T-helper 1 cell treated with Interleukin-12 subunit alpha and Interleukin-12 subunit beta and Interleukin-4 antibody, amounts not matched to agents 30 μg/mL and 1 μg/mL, for 36 hours (primary cell): ENCODE results near the gene GON7.
"Not testable (repeated sequence)": the region's sequence is repeated elsewhere in the genome, so short reads cannot be mapped to it uniquely, and the experiment has no call there.

Experiments
- H3K27ac Mint-ChIP-seq: one replicate; pipeline ENCODE4 v1.8.0; 2021; ENCODE audit warnings: mild to moderate bottlenecking, mixed read lengths
- H3K27me3 Mint-ChIP-seq: one replicate; pipeline ENCODE4 v1.8.0; 2021; ENCODE audit warnings: low read depth, mixed read lengths
- H3K36me3 Mint-ChIP-seq: one replicate; pipeline ENCODE4 v1.8.0; 2021; ENCODE audit warnings: low read depth, mixed read lengths
- H3K4me1 Mint-ChIP-seq: one replicate; pipeline ENCODE4 v1.8.0; 2021; ENCODE audit warnings: low read depth, mixed read lengths
- H3K4me3 Mint-ChIP-seq: one replicate; pipeline ENCODE4 v1.8.0; 2021; ENCODE audit warnings: mild to moderate bottlenecking, moderate library complexity, mixed read lengths
- H3K9me3 Mint-ChIP-seq: one replicate; pipeline ENCODE4 v1.8.0; 2021; ENCODE audit warnings: mixed read lengths

The GON7 gene

DNA sequence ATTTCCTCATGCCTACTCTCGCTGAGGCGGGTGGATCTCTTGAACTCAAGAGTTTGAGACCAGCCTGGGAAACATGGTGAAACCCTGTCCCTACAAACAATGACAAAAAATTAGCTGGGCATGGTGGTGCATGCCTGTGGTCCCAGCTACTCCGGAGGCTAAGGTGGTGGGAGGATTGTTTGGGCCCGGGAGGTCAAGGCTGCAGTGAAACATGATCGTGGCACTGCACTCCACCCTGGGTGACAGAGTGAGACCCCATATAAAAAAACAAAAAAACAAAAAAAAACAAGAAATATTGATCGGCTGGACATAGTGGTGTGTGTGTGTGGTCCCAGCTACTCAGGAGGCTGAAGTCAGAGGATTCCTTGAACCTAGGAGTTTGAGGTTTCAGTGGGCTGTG is 31.4 kb downstream of the GON7 start:
- Mint-ChIP-seq H3K4me3 (no peak overlapping the region), H3K27ac (no peak overlapping the region), H3K27me3 (no peaks in the 10 kb centered on the region), H3K36me3 (no peaks in the 10 kb centered on the region), H3K9me3 (no peaks in the 10 kb centered on the region), H3K4me1 (no peaks in the 10 kb centered on the region)

DNA sequence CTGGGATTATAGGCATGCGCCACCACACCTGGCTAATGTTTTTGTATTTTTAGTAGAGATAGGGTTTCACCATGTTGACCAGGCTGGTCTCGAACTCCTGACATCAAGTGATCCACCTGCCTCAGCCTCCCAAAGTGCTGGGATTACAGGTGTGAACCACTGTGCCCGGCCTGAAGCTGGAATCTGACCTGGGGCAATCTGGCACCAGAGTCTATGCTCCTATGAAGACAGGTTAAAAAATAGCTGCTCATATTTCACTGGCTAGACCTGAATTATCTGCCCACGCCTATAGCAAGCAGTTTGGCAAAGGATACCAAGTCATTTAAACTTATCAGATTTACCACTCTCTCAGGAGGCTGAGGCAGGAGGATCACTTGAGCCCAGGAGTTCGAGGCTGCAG is 32.1 kb downstream of the GON7 start:
- not testable (repeated sequence) for H3K4me3 Mint-ChIP-seq, H3K27ac Mint-ChIP-seq, H3K36me3 Mint-ChIP-seq, H3K27me3 Mint-ChIP-seq, H3K4me1 Mint-ChIP-seq, H3K9me3 Mint-ChIP-seq

DNA sequence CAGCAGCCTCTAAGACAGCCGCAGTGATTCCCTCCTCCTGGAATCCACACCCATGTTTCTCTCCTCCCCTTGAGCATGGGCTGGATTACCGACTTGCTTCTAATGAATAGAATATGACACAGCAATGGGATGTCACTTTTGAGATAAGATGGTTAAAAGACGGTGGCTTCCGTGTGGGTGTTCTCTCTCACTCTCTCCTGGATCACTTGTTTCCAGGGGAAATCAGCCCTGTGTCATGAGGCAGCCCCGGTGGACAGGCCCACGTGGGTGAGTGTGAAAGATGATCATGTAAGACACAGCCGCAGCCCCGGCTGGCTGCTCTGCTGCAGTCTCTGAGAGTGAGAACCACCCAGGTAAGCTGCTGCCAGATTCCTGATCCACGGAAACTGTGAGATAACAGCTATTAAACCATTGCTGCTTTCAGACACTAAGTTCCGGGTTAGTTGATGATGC is 32.9 kb downstream of the GON7 start:
- Mint-ChIP-seq H3K4me3 (no peak overlapping the region), H3K27me3 (no peaks in the 10 kb centered on the region), H3K36me3 (no peaks in the 10 kb centered on the region), H3K4me1 (no peaks in the 10 kb centered on the region), H3K9me3 (no peaks in the 10 kb centered on the region), H3K27ac (no peak overlapping the region)

DNA sequence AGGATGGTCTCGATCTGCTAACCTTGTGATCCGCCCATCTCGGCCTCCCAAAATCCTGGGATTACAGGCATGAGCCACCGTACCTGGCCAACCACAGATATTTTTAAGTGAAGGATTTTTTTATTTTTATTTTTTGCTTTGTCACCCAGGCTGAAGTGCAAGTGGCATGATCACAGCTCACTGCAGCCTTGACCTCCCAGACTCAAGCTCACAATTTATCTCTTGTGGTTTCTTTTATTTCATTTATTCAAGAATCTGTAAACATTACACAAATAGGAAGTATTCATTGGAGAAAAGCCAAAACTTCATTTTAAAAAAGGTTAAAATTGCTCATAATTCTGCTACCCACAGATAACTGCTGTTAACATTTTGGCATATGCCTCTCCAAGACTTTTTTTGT is 35.5 kb downstream of the GON7 start:
- no peak overlapping the region for H3K27ac Mint-ChIP-seq
- no peaks in the 10 kb centered on the region for H3K9me3 Mint-ChIP-seq
- H3K4me3 Mint-ChIP-seq, result no peak overlapping the region
- H3K36me3 Mint-ChIP-seq, result no peaks in the 10 kb centered on the region
- H3K4me1 Mint-ChIP-seq, result no peaks in the 10 kb centered on the region
- H3K27me3 Mint-ChIP-seq, result no peaks in the 10 kb centered on the region

DNA sequence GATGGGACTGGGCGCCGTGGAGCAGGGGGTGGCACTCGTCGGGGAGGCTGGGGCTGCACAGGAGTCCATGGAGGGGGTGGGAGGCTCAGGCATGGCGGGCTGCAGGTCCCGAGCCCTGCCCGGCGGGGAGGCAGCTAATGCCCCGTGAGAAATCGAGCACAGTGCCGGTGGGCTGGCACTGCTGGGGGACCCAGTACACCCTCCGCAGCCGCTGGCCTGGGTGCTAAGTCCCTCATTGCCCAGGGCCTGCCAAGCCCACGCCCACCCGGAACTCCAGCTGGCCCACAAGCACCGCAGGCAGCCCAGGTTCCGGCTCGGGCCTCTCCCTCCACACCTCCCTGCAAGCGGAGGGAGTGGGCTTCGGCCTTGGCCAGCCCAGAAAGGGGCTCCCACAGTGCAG is 36.7 kb downstream of the GON7 start:
- not testable (repeated sequence) for H3K4me1 Mint-ChIP-seq, H3K27ac Mint-ChIP-seq, H3K36me3 Mint-ChIP-seq, H3K9me3 Mint-ChIP-seq, H3K27me3 Mint-ChIP-seq, H3K4me3 Mint-ChIP-seq

DNA sequence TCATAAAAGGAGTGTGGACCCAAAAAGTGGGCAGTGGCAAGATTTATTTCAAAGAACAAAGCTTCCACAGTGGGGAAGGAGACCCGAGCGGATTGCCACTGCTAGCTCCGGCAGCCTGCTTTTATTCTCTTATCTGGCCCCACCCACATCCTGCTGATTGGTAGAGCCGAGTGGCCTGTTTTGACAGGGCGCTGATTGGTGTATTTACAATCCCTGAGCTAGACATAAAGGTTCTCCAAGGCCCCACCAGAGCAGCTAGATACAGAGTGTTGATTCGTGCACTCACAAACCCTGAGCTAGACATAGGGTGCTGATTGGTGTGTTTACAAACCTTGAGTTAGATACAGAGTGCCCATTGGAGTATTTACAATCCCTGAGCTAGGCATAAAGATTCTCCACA is 37.2 kb downstream of the GON7 start:
- H3K4me1 Mint-ChIP-seq, H3K4me3 Mint-ChIP-seq, H3K9me3 Mint-ChIP-seq, H3K27me3 Mint-ChIP-seq, H3K36me3 Mint-ChIP-seq, H3K27ac Mint-ChIP-seq: not testable (repeated sequence)

DNA sequence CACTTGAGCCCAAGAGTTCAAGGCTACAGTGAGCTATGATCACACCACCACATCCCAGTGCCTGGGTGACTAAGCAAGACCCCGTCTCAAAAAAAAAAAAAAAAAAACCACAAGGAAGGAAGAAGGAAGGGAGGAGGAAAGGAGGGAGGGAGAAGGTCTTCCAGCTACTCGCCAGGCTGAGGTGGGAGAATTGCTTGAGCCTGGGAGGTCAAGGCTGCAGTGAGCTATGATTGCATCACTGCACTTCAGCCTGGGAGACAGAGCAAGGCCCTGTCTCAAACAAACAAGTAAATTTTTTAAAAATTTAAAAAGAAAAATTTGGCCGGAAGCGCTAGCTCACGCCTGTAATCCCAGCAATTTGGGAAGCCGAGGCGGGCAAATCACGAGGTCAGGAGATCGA is 38.3 kb downstream of the GON7 start:
- H3K4me1 Mint-ChIP-seq, H3K27ac Mint-ChIP-seq, H3K27me3 Mint-ChIP-seq, H3K36me3 Mint-ChIP-seq, H3K9me3 Mint-ChIP-seq, H3K4me3 Mint-ChIP-seq: not testable (repeated sequence)

DNA sequence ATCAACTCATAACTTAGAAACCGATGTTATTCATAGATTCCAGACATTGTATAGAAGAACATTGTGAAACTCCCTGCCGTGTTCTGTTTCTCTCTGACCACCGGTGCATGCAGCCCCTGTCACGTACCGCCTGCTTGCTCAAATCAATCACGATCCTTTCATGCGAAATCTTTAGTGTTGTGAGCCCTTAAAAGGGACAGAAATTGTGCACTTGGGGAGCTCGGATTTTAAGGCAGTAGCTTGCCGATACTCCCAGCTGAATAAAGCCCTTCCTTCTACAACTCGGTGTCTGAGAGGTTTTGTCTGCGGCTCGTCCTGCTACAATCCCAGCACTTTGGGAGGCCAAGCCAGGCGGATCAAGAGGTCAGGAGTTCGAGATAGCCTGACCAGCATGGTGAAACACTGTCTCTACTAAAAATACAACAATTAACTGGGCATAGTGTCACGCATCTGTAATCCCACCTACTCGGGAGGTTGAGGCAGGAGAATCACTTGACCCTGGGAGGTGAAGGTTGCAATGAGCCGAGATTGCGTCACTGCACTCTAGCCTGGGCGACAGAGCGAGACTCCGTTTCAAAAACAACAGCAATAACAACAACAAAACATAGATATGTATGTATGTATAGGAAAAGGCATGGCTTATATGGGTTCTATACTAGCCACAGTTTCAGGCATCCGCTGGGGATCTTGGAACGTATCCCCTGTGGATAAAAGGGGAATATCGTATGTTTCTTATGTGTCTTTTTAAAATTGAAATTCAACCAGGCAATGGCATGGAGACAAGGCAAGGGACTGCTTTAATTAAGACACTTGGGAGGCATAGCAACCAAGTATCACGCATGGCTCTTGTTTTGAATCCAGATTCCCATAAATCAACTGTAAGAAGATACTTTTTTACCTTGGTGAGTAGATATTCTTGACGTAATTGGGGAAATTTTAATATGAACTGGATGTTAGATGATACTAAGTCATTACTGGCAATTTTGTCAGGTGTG is 41.3 kb downstream of the GON7 start:
- H3K4me3 Mint-ChIP-seq, H3K4me1 Mint-ChIP-seq, H3K27ac Mint-ChIP-seq, H3K9me3 Mint-ChIP-seq, H3K36me3 Mint-ChIP-seq, H3K27me3 Mint-ChIP-seq: not testable (repeated sequence)

DNA sequence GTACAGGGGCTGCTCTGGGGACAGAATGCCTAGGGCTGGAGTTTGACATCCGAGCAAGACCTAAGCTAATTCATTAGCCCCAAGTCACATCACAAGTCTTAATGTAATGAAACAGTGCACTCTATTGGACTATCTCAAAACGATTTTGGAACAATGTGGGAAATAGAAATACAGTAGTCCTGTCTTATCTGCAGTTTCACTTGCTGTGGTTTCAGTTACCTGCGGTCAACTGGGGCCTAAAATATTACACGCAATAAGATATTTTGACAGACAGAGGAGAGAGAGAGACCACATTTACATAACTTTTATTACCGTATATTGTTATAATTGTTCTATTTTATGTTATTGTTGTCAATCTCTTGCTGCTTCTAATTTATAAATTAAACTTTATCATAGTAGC is 43.3 kb downstream of the GON7 start:
- Mint-ChIP-seq H3K9me3 (no peaks in the 10 kb centered on the region), H3K27ac (no peak overlapping the region), H3K4me1 (no peaks in the 10 kb centered on the region), H3K4me3 (no peak overlapping the region), H3K36me3 (no peaks in the 10 kb centered on the region), H3K27me3 (no peaks in the 10 kb centered on the region)

DNA sequence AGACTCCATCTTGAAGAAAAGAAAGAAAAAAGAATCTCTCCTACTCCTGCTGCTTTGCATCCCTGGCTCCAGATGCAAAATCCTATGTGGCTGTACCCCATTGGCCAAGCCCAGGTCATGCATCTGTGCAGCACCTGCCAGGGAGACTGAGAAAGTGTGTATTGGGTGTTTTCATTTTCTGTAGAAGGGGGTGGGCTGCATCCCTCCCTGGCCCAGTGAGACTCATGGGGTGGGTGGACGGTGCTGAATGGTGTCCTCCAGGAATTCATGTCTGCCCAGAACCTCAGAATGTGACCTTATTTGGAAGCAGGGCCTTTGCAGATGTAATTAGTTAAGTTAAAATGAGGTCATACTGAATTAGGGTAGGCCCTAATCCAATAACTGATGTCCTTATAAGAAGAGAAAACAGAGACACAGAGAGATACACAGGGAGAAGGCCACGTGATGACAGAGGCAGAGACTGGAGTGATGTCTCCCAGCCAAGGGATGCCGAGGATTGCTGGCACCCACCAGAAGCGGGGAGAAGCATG is 45.4 kb downstream of the GON7 start:
- Mint-ChIP-seq H3K4me3 (no peak overlapping the region), H3K27ac (no peak overlapping the region), H3K27me3 (no peaks in the 10 kb centered on the region), H3K9me3 (no peaks in the 10 kb centered on the region), H3K4me1 (no peaks in the 10 kb centered on the region), H3K36me3 (no peaks in the 10 kb centered on the region)

DNA sequence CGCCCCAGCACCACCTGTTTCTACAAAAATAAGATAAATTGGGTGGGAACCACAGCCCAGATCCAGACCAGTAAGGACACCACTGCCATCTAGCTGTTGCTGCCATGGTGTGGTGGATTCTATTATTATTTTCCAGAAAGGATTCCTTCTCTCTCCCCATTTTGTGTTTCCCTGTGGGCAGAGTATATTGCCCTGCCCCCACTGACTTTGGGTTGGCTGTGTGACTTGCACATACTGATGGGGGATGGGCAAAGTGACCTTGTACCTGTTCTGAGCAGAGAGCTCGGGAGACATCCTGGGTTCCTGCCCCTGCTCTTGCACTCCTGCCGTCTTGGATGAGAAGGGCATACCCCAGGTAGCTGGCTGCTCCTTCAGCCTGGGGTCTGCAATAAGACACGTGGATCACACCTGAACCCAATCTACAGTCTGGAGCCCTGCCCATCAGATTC is 46.5 kb downstream of the GON7 start:
- Mint-ChIP-seq H3K9me3 (no peaks in the 10 kb centered on the region), H3K27ac (no peak overlapping the region), H3K27me3 (no peaks in the 10 kb centered on the region)

DNA sequence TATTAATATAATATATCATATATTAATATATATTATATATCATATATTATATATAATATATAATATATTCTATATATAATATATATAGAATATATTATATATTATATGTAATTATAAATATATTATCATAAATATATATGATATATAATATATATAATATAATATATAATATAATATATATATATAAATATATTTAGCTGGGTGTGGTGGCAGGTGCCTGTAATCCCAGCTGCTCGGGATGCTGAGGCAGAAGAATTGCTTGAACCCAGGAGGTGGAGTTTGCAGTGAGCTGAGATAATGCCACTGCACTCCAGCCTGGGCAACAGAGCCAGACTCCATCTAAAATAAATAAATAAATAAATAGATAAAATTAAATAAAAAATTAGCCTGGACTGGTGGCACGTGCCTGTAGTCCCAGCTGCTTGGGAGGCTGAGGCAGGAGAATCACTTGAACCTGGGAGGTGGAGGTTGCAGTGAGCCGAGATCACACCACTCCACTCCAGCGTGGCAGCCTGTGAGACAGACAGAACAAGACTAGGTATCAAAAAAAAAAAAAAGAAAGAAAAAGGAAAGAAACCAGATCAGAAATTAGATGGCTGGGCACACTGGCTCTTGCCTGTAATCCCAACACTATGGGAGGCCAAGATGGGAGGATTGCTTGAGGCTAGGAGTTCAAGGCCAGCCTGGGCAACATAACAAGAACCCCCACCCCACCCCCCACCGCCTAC is 47.1 kb downstream of the GON7 start:
- not testable (repeated sequence) for H3K36me3 Mint-ChIP-seq, H3K9me3 Mint-ChIP-seq, H3K27ac Mint-ChIP-seq, H3K4me1 Mint-ChIP-seq, H3K27me3 Mint-ChIP-seq, H3K4me3 Mint-ChIP-seq

More for the DNA sequence above, 46.5 kb downstream of the GON7 start:
- no peaks in the 10 kb centered on the region for H3K36me3 Mint-ChIP-seq
- no peaks in the 10 kb centered on the region for H3K4me1 Mint-ChIP-seq
- no peak overlapping the region for H3K4me3 Mint-ChIP-seq

DNA sequence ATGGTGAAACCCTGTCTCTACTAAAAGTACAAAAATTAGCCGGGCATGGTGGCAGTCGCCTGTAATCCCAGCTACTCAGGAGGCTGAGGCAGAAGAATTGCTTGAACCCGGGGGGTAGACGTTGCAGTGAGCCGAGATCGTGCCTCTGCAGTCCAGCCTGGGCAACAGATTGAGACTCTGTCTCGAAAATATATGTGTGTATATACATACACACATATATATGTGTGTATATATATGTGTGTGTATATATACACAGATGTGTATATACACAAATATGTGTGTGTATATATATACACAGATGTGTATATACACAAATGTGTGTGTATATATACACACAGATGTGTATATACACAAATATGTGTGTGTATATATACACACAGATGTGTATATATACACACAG is 48.5 kb downstream of the GON7 start:
- not testable (repeated sequence) for H3K36me3 Mint-ChIP-seq, H3K4me3 Mint-ChIP-seq, H3K4me1 Mint-ChIP-seq, H3K27me3 Mint-ChIP-seq, H3K9me3 Mint-ChIP-seq, H3K27ac Mint-ChIP-seq

DNA sequence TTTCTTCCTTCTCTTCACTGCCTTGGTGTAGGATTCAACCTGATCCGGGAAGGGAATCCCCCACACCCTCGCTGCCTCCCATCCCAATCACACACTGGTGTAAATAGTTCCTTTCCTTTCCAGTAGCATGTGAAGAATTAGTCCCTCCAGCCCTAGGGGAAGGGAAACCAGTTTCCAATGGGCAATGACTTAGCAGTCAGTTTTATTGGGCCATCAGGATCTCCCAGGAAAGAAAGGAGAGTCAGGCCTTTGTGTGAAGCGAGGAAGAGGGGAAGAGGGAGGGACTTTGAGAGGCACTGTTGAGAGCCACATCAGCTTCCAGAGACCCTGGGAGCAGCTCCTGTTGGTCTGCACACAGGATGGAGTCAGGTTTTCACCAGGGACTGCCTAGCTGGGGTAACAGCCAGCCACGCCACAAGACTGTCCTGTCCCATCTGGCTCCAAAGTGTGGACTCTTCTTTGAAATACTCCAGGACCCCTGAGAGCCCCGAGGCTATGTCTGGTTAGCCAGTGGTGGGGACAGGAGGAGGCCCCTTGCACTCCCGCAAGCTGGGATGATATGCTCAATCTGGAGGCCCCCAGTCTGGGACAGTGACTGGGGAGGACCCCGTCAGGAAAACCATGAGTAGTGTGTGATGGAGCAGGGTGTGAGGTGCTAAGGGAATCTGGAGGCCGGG is 50.0 kb downstream of the GON7 start:
- H3K4me3 Mint-ChIP-seq, result no peak overlapping the region
- H3K9me3 Mint-ChIP-seq, result no peaks in the 10 kb centered on the region
- no peak overlapping the region for H3K27ac Mint-ChIP-seq

More for the DNA sequence above, 50.0 kb downstream of the GON7 start:
- Mint-ChIP-seq H3K36me3 (no peaks in the 10 kb centered on the region), H3K27me3 (no peaks in the 10 kb centered on the region), H3K4me1 (no peaks in the 10 kb centered on the region)
